Activated T-cell treated with anti-CD3 and anti-CD28 coated beads, Interleukin-2, amount 50 U/mL, for 48 hours (primary cell): Measurements from ENCODE around the gene LRRC58.
"Not testable (repeated sequence)": the region's sequence is repeated elsewhere in the genome, so short reads cannot be mapped to it uniquely, and the experiment has no call there.

ENCODE experiments used
- DNase-seq, 2 experiments: peaks; one replicate each; pipeline ENCODE4 v3.0.0-alpha.2; 2020

The LRRC58 gene

DNA sequence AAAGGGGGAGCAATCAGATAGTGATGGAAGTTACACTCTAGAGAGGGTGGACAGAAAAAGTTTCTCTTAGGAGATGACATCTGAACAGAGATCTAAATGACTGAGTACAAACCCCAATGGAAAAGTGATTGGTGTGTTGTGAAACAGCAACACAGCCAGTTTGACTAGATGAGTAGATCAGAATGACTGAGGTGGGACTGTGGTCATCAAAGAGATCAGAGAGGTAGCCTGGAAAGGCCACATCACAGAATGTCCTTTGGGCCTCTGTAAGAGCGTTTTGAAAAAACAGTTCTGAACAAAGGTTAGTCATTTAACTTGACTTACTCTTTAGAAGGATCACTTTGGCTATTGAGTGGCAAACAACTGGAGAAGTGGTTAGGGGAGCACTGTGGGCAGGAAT is 10.6 kb downstream of the LRRC58 start:
- DNase-seq, result peak in 1 of 2 experiments; percentile 38

DNA sequence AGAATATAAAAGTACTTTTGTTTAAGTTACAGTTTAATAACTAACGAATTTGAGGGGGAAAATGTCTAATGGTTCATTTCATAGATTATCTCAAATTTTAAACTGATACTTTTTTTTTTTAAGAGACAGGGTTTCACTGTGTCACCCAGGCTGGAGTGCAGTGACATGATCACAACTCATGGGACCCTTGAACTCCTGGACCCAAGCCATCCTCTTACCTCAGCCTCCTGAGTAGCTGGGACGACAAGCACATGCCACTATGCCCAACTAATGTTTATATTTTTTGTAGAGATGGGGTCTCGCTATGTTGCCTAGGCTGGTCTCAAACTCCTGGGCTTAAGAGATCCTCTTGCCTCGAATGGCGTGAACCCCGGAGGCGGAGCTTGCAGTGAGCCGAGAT is 16.5 kb downstream of the LRRC58 start:
- no peak for DNase-seq

DNA sequence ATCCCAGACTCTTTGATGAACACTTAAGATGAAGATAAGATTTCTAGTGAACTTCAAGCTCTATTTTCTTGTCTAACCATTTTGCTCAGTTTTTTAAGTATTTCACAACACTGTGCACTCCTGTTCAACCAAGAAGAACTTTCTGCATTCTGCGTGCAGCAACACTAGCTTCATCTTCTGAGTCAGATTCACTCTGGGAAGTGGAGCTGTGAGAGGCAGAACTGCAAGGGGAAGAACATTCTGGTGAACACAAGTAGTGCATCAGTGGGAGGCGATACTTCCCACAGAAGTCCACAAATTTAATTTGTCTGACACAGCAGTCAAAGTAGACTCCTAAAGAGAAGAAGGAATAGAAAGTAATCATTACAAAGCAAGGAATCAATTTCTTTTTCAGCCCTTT is 18.1 kb downstream of the LRRC58 start:
- DNase-seq, result no peak

DNA sequence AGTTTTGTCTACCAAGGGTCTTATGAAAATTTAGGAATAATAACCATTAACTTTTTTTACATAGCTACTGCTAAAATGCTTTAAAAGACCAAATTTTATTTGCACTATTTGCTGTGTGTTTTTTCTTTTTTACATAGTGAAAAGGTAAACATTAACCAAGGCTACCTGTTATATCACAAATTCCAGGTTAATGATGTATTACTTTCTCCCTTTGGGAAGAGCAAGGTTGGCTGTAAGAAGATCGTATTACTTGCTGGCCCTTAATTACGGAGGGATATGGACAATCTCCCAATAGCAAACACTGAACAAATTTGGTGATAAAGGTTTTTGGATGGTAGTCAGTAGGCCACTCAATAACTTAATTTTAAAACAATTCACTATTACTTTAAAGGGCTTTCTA is 22.4 kb downstream of the LRRC58 start:
- no peak for DNase-seq

DNA sequence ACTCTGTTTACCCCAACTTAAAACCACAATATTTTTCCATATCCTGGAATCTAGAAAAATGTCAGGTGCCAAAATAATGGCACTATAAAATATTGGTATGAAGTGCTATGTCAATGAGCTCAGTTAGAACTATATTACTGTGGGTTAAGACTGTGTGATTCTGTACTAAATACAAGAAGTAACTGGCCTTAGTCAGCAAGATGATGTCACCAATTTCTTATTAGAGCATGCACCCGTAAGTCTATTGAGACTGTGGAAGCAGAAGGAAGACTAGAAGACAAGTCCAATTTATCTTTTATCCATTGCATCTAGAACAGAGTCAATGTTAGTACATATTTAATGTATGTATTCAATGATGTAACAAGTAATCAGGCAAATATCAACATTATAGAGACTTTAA is 25.0 kb downstream of the LRRC58 start:
- DNase-seq, result no peak

DNA sequence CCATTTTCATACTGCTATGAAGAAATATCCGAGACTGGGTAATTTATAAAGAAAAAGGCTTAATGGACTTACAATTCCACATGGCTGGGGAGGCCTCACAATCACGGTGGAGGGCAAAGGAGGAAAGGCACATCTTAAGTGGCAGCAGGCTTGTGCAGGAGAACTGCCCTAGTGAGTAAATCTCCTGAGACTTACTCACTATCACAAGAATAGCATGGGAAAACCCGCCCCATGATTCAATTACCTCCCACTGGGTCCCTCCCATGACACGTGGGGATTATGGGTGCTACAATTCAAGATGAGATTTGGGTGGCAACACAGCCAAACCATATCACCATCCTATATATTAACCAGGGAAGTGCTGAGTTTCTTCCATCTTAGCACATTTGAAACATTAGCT is 25.4 kb downstream of the LRRC58 start:
- DNase-seq, result peak in 1 of 2 experiments; percentile 35

DNA sequence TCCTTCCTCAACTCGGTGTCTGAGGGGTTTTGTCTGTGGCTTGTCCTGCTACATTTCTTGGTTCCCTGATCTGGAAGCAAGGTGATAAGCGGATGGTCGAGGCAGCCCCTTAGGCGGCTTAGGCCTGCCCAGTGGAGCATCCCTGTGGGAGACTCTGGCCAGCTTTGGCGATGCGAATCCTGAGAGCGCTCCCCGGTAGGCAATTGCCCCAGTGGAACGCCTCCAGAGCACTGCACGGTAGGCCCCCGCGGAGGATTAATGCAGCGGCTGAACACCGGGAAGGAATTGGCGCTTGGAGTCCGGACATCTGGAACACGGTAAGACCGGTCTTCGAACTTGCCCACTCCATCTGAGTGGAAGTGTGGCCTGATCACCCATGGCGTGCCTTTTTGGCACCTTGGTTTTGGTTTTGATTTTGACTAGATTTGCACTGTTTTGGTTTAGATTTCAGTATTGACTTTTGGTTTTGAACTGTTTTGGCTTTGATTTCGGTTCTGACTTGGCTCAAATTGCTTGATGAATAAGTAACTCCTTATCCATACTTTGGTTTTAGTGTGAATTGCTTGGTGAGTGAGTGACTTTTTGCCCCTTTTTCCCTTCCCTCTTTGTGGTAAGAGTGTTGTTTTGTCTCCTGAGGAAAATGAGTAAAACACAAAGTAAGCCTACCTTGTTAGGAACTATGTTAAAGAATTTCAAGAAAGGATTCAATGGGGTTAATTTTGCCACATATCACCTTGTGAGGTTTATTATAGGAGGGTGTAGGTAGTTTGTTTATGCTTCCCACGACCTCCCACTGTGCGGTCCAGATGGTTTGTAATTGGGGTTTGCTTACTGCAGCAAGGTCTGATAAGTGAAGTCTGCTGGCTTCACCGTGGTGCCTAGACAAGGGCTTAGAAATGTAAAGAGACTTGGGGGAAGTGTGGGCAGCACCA is 37.0 kb downstream of the LRRC58 start:
- no peak for DNase-seq

DNA sequence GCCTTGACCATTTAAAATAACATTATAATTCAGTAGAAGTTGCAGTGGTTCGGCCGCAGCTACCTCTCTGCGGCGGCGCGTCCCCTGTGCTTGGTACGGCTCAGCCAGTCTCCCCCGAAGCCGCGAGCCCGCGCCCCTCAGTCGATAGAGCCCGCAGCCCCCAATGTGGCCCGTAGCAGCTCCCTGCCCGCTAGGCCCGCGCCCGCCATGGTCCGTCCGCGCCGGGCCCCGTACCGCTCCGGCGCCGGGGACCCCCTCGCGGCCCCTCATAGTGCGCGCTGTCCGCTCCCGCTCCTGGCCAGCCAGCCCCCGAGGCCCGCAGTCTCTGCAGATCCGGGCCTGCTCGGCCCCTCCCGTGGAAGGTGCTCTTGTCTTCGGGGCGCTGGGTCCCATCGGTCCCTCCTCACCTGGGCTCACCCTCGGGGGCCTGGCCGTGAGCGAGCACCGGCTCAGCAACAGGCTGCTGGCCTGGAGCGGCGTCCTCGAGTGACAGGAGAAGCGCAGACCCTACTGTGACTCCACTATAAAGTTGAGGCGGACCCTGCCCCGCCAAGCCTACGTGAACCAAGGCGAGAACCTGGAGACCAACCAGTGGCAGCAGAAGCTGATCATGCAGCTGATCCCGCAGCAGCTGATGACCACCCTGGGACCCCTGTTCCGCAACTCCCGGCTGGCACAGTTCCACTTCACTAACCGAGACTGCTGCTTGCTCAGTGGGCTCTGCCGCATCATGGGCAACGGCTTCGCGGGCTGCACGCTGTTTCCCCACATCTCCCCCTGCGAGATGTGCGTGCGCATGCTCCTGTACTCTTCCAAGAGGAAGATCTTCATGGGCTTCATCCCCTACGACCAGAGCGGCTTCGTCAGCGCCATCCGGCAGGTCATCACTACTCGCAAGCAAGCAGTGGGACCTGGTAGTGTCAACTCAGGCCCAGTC is 42.4 kb downstream of the LRRC58 start:
- DNase-seq, result no peak

DNA sequence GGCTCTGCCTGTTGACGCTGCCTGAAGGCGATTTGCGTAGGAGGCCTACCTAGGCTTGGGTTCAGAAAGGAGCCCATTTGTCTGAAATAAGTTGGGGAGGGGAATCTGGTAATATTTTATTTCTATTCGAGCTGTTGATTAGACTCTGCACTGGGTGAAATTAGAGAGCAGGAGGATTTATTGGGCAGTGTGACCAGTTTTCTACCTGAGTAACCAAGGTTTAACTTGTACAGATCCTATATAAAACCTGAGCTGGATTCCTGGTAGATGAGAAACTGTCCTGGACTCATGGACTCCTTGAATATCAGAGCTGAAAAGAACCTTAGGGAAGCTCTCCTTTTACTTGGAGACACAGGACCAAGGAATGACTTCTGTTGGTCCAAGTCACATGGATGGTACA is 44.5 kb downstream of the LRRC58 start:
- no peak for DNase-seq

DNA sequence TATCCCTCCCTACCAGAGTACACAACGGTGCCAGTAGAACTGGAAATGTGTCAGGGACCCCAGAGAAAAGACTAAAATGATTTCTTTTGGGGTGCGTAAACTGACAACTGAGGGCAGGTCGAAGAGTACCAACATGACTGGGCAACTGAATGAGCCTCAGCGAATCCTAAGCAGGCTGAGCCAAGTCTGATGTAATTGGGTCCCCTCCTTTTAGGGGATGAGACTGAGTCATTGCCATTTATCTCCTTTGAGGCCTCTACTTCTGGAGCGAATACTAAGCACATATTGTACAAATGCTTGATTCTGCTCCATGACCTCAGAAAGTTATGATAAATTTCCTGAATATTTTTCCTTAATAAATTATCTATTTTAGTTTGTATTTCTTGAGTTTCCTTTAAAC is 46.8 kb downstream of the LRRC58 start:
- DNase-seq, result no peak

DNA sequence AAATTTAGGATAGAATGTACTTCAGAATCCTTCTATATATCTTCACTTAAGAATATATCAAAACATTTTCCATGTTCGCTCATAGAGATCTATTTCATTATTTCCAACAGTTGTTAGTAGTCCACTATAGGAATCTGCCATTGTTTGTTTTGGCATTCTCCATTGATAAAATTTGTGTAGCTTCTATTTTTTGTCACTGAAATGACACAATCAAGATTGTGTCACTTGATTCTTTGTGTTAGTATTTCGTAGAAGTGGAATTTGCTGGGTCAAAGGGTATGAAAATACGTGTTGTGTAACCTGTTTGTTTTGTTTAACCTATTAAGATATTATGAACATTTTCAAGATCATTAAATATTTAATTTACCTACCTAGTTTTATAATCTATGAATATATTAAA is 48.2 kb downstream of the LRRC58 start:
- no peak for DNase-seq

DNA sequence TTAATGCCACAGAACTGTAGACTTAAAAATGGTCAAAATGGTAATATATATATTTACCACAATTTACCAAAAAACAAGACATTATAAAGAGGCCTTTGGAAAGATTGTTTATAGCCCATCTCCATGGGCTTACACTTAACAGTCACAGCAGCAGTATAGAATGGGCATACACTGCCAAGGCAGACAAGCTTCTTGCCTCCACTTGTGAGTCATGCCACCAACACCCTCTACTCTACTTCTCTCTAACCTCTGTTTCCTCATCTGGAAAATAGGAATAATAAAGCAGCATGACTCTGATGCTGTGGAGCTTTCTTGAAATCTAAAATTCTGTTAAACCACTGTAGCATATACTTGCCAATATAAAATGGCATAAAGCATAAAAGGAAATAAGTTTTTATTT is 49.8 kb downstream of the LRRC58 start:
- DNase-seq, result no peak

DNA sequence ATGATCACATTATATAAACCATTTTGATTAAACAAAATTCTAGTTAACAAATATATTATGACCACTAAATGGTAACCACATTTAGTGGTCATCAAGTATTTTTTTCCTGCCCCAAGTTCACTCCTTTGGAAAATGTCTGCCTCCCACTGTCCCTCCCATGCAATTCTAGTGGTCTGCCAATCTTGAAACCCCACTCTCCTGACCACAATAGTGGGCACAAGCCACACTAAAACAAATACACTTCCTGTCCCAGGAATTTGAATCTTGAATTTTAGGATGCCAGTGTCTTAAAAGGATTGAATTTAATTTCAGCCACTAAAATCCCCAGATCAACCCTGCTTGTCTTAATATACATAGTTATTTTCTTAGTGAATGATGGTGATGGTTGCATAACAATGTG is 50.2 kb downstream of the LRRC58 start:
- no peak for DNase-seq

DNA sequence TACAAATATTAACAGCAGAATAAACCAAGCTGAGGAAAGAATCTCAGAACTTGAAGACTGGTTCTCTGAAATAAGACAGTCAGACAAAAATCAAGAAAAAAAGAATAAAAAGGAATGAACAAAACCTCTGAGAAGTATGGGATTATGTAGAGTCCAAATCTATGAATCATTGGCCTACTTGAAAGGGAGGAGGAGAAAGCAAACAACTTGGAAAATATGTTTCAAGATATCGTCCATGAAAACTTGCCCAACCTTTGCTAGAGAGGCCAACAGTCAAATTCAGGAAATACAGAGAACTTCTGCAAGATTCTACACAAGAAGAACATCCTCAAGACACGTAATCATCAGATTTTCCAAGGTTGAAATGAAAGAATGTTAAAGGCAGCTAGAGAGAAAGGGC is 57.6 kb downstream of the LRRC58 start:
- DNase-seq, result not testable (repeated sequence)

DNA sequence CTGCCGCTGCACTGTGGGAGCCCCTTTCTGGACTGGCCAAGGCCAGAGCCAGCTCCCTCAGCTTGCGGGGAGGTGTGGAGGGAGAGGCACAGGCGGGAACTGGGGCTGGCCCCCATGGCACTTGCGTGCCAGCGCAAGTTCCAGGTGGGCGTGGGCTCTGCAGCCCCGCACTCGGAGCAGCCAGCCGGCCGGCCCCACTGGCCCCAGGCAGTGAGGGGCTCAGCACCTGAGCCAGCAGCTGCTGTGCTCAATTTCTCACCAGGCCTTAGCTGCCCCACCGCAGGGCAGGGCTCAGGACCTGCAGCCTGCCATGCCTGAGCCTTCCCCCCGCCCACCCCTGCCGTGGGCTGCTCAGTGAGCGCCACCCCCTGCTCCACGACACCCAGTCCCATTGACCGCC is 59.5 kb downstream of the LRRC58 start:
- no peak for DNase-seq

DNA sequence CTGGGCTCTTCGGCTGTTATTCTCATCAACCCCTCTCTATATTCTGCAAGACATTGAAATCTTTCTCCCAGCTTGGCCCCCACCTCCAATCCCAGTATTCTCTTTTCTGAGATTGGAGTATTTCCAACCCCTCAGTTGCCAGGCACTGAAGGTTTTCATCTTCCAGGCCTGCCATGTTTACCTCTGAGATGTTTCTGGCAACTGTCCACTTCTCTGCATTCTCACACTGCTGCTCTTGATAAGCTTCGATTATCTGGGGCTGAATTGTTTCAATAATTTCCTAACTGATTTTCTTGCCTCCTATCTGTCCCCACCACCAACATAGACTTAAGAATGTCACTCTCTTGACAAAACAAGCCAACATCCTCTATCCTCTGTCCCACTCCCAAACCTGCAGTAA is 62.7 kb downstream of the LRRC58 start:
- no peak for DNase-seq

DNA sequence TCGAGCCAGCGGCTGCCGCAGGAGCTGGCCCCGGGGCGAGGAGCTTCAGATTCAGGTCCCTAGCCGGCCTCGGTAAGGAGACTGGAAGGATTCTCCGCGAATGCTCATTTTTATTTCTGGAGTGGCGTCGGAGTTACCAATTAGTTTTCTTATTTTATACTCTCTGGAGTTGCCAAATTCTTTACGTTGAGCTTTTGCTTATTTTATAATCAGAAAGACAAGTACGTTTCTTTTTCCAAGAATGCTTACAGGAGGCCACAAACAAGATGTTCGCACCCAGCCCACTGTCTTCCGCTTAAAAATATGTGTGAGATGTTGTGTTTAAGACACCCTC is 63.7 kb downstream of the LRRC58 start:
- DNase-seq, result no peak

DNA sequence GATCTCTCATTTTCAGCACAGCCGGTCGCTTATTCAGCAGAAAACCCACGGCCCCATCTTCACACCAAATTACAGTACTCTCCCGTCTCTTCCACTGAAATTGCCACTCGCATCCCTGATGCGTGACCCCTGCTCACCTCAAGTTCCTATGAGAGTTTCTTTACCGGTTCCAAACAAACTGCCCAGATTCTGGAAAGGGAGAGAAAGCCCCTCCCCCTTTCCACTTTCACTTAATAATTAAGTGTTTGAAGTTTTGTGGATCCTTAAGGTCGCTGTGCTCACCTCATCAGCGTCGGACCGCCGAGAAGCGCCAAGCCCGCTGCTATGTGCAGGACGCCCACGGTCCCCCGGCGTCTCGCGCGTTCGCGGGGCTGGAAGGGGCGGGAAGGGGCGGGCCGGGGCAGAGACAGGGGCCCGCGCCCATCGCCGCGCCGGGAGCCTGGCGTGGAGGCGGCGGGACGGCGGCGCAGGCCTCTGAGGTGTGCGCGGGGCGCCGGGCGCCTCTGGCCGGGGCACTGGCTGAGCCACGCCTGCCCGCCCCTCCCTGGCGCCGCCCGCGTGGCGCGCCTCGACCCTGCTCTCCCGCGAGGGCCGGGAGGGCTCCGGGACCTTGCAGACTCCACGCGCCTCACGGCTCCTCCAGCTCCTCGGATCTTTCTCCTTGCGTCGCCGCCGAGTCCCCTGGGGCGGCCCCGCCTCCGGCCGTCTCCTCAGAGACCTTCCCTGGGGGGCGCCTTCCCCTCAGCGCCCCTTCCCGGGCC is 64.2 kb downstream of the LRRC58 start, which contains the start of gene GPR156:
Gene GPR156, minus strand, starts transcription at position 476 of the 761 bp plus-strand sequence. CDS start 41,124 bp downstream, outside the sequence.
- DNase-seq, result no peak

DNA sequence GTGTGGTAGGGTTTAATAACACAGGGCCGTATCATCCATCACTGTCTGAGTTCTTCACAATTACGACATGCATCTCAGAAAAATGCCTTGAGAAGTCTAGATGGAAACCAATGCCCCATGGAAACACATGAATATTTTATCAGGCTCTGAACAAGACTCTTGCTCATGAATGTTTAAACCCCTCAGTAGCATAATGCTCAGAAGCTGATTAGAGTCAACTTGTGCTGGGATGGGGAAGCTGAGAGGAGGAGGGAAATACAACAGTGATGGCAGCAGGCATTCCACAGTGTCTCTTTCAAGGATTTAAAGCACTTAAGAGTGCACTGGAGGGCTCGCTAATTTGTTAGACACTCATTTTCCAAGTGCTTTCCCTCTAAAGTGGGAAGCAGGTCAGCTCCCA is 67.9 kb downstream of the LRRC58 start:
- no peak for DNase-seq

DNA sequence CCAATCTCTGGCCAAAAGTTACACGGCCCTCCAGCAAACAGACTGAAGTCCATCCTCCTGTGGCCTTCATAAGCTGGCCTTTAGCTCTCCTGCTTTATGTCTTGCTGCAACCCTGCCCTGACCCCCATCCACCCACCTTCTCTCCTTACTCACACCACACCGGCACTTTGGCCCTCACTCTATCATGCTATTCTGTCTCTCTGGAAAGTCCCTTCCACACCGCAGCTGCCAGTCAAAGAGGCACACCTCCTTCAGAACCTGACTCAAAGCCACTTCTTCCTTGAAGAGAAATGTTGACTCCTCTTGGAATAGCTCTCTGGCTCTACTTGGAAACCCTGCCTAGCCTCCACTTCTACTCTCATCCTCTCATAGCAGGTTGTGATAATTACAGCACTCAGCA is 68.6 kb downstream of the LRRC58 start:
- no peak for DNase-seq

DNA sequence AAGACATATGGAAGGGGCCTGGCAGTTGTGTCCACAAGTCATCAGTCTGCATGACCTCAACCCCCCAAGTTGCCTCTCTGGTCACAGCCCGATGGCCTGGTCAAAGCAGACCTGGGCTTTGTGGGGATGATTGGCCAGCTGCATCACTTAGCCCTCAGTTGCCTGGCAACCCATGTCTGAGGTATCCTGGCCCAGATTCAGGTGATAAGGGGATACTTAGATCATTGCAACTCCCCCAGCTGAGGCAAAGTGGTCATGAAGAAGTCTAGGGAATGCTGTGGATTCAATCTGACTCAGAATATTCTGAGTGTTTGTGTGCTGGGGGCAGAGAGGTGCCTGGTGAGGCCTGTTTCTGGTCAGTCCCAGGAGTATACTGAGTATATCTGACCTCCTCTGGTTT is 69.1 kb downstream of the LRRC58 start:
- no peak for DNase-seq

DNA sequence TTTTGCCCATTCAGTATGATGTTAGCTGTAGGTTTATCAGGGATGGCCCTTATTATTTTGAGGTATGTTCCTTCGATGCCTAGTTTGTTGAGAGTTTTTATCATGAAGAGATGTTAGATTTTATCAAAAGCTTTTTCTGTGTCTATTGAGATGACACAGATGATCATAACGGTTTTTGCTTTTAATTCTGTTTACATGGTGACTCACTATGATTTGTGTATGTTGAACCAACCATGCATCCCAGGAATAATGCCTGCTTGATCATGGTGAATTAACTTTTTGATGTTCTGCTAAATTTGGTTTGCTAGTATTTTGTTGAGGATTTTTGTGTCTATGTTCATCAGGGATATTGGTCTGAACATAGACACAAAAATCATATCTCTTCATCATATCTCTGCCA is 72.4 kb downstream of the LRRC58 start:
- no peak for DNase-seq

DNA sequence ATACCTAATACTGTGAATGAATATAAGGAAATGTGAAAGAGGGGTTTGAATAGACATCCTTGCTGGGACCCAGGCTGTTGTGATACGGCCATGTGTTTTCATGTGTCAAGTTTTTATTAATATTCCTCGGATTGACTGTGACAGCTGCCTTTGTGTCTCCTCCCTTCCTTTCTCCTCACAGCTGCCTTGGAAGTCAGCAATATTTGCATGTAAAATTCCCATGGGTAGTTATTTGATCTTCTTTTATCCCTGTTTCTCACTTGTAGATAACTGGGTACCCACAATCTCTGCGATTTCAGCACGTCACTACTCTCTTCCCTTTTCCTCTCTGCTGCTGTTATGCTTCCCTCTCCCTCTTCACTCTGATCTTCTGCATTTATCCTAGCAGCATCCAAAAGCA is 73.5 kb downstream of the LRRC58 start:
- no peak for DNase-seq
